ENCODE measurements around the gene PWWP2B. TPM values are rescaled to one million over a fixed set of nuclear protein-coding genes. Genes with fewer than 3 reads are reported as not detected.

PWWP2B gene
- total and polyA plus RNA-seq, 2 of the 8 experiments (the other 6 are each of a cell fraction or from before 2014, with no cell fraction given) = 5.3 to 10.8 TPM

- H3K79me1 ChIP-seq (ENCODE audit: low read depth, low read length) = 0 out of 2 replicates have a peak, but pooled peaks cover 5% of the 10 kb centered on the region
- no peak for FAIRE-seq
Measured at GRCh38 chr10:132427006-132427771, 30.2 kb downstream of the PWWP2B start.

More at GRCh38 chr10:132427006-132427771, 30.2 kb downstream of the PWWP2B start:
- peaks cover 0 to 5% of the 10 kb centered on the region in 2 experiments; a peak in 1 of 4 replicates for H3K9me3 ChIP-seq (ENCODE audit: insufficient read depth in 2 of 2, low read depth in 1 of 2, low read length in 1 of 2)
- no peak overlapping the region for H3K23ac ChIP-seq (ENCODE audit: insufficient read length)
- H2BK15ac ChIP-seq (ENCODE audit: low read length) = no peak overlapping the region
- no peak overlapping the region for H3K4me2 ChIP-seq (ENCODE audit: insufficient read depth in 1 of 2, low read depth in 2 of 2, low read length in 2 of 2)
- H2BK12ac ChIP-seq (ENCODE audit: low read depth, low read length) = no peak overlapping the region
- DNase-seq (ENCODE audit: low read depth in 1 of 2, low spot score in 2 of 2) = no peak
- 89 to 100% methylated on average over 1 to 10 of the region's 10 CpGs for WGBS, 2 experiments (ENCODE audit: extremely low coverage in 1 of 2, insufficient coverage in 1 of 2, insufficient read length in 1 of 2, insufficient replicate concordance in 2 of 2, low coverage in 1 of 2, low lambda C conversion rate in 2 of 2, missing lambda C conversion rate in 1 of 2)
- ChIA-PET POLR2A (ENCODE audit: partially characterized antibody) (interaction anchor here (1.3 kb wide), 1 partner anchor 10 kb away, joined by 4 read pairs; no protein-coding TSS in a partner anchor), CTCF (ENCODE audit: partially characterized antibody) (interaction anchor here (1.2 kb wide), 1 partner anchor 25 kb away, joined by 3 read pairs; no protein-coding TSS in a partner anchor)
- H3K79me2 ChIP-seq (ENCODE audit: control insufficient read depth in 1 of 2, insufficient read depth in 2 of 2, low read length in 2 of 2) = no peaks in the 10 kb centered on the region
- H3K27ac ChIP-seq (ENCODE audit: low read depth, low read length) = no peak overlapping the region
- no peak overlapping the region for H2BK20ac ChIP-seq (ENCODE audit: low read length)
- H4K8ac ChIP-seq (ENCODE audit: extremely low read depth, insufficient read depth, low read length) = no peak overlapping the region
- no peaks in the 10 kb centered on the region; a peak in 1 of 8 replicates for H3K36me3 ChIP-seq (ENCODE audit: control insufficient read depth in 2 of 4, insufficient read depth in 4 of 4, low read length in 3 of 4)
- peak overlapping the region; percentile 37 for H3K56ac ChIP-seq (replicated peaks; ENCODE audit: insufficient read length, low read depth, low read length)
- no peak for TF ChIP-seq JUN (IDR thresholded peaks at IDR 0.05; ENCODE audit: low read depth, low read length)
- H2AFZ ChIP-seq (ENCODE audit: low read length) = no peak overlapping the region
- no peak overlapping the region for H3K9ac ChIP-seq (replicated peaks in 1 of 4; ENCODE audit: extremely low read depth in 1 of 4, low read depth in 3 of 4, low read length in 3 of 4)
- H3K4ac ChIP-seq (replicated peaks; ENCODE audit: insufficient read length, low read depth, low read length) = no peak overlapping the region
- no peak overlapping the region for H2BK5ac ChIP-seq (ENCODE audit: low read depth, low read length)
- H4K20me1 ChIP-seq (replicated peaks in 1 of 2; ENCODE audit: control insufficient read depth in 1 of 2, insufficient read depth in 2 of 2, low read length in 2 of 2) = peaks cover 0 to 17% of the 10 kb centered on the region in 2 experiments
- H3K18ac ChIP-seq (ENCODE audit: extremely low read depth, low read length) = no peak overlapping the region
- peaks cover 11% of the 10 kb centered on the region; the same call in 1 of the 2 replicates for H3K23me2 ChIP-seq (ENCODE audit: low read depth, low read length)
- peak overlapping the region; percentile 60; the same call in 1 of the 2 replicates for H2AK5ac ChIP-seq (ENCODE audit: low read depth, low read length)
- H3K4me3 ChIP-seq (ENCODE audit: extremely low read depth in 1 of 4, insufficient read depth in 2 of 4, low read depth in 3 of 4, low read length in 4 of 4) = no peak overlapping the region
- H4K5ac ChIP-seq (ENCODE audit: insufficient read length, low read depth, low read length) = no peak overlapping the region
- no peak overlapping the region for H2BK120ac ChIP-seq (replicated peaks; ENCODE audit: low read depth, low read length)
- H3K14ac ChIP-seq (ENCODE audit: insufficient read length) = no peak overlapping the region
- no peak overlapping the region for H4K91ac ChIP-seq (replicated peaks; ENCODE audit: insufficient read length, low read length)
- H3K27me3 ChIP-seq (replicated peaks in 1 of 4; ENCODE audit: control insufficient read depth in 3 of 4, extremely low read depth in 1 of 4, insufficient read depth in 3 of 4, low read length in 3 of 4) = no peaks in the 10 kb centered on the region
- peaks cover 0 to 11% (median 1%) of the 10 kb centered on the region in 4 experiments; a peak in 4 of 7 replicates for H3K4me1 ChIP-seq (replicated peaks in 1 of 4; ENCODE audit: control insufficient read depth in 3 of 4, insufficient read depth in 4 of 4, low read length in 3 of 4)

Measured in H1 (cell line).